ENCODE measurements around the gene PRSS33. TPM values are rescaled to one million over a fixed set of nuclear protein-coding genes. Genes with fewer than 3 reads are reported as not detected.

The PRSS33 gene
- total and polyA plus RNA-seq, 9 of the 15 experiments (the other 6 are each of a cell fraction or from before 2014, with no cell fraction given), result not detected

DNA sequence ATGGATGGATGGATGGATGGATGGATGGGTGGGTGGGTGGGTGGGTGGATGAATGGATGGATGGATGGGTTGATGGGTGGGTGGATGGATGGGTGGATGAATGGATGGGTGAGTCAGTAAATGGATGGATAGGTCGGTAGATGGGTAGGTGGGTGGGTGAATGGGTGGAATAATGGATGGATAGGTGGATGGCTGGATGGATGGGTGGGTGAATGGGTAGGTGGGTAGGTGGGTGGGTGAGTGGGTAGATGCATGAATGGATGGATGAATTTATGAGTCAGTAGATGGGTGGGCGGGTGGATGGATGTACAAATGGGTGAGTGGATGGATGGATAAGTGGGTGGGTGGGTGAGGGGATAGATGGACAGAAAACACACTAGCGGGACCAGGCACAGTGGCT is 47.6 kb upstream of the PRSS33 start:
- no peak for ATAC-seq
- no peak for DNase-seq (ENCODE audit: extremely low read depth in 1 of 4, low spot score in 3 of 4)
- Histone ChIP-seq H3K36me3 (ENCODE audit: control insufficient read depth, insufficient read depth, low read length) (no peaks in the 10 kb centered on the region), H3K27me3 (ENCODE audit: control insufficient read depth in 2 of 2, insufficient read depth in 2 of 2, low read length in 2 of 2) (peaks cover 20 to 52% of the 10 kb centered on the region in 2 experiments), H3K4me1 (replicated peaks in 1 of 2; ENCODE audit: control insufficient read depth in 2 of 2, insufficient read depth in 2 of 2, low read length in 2 of 2) (peaks cover 0 to 28% of the 10 kb centered on the region in 2 experiments; a peak in 3 of 5 replicates), H3K27ac (ENCODE audit: extremely low read depth, low read depth, low read length) (no peak overlapping the region), H4K20me1 (replicated peaks; ENCODE audit: control insufficient read depth, insufficient read depth, low read length) (no peaks in the 10 kb centered on the region; the same call in 1 of the 2 replicates), H3K9ac (ENCODE audit: insufficient read depth in 1 of 2, low read depth in 2 of 2, low read length in 2 of 2) (no peak overlapping the region), H3K4me2 (ENCODE audit: insufficient read depth, low read length) (no peak overlapping the region), H2AFZ (ENCODE audit: low read depth, low read length) (no peak overlapping the region), H3K4me3 (no peak overlapping the region), H3K79me2 (ENCODE audit: control insufficient read depth, insufficient read depth, low read length) (no peaks in the 10 kb centered on the region), H3K9me3 (replicated peaks; ENCODE audit: control insufficient read depth, insufficient read depth, low read depth, low read length) (no peaks in the 10 kb centered on the region), H3K9me1 (ENCODE audit: control insufficient read depth, insufficient read depth, low read length) (no peaks in the 10 kb centered on the region)
- in situ Hi-C loops (cut with MboI) (loop anchor here (5.0 kb wide), 2 partner anchors 37 to 92 kb away; no protein-coding TSS in a partner anchor), intact Hi-C loops (cut with micrococcal nuclease) (loop anchor here (5.0 kb wide), 1 partner anchor 82 kb away; no protein-coding TSS in a partner anchor)
- no TSS peak for BruUV-seq (replicated peaks)
- TF ChIP-seq EGR1 (conservative IDR thresholded peaks at IDR 0.05) (peak; percentile 63), ZNF778 (CRISPR knock-in tag; IDR thresholded peaks at IDR 0.05) (no peak)
- POLR2A ChIA-PET, result no interaction called here
- CTCF ChIA-PET (ENCODE audit: low intra/inter-chr PET ratio), result no interaction called here
- FAIRE-seq, result no peak
- no CpG with 5 or more reads among the region's 3 CpGs for WGBS (ENCODE audit: insufficient coverage, low coverage, missing lambda C conversion rate)

DNA sequence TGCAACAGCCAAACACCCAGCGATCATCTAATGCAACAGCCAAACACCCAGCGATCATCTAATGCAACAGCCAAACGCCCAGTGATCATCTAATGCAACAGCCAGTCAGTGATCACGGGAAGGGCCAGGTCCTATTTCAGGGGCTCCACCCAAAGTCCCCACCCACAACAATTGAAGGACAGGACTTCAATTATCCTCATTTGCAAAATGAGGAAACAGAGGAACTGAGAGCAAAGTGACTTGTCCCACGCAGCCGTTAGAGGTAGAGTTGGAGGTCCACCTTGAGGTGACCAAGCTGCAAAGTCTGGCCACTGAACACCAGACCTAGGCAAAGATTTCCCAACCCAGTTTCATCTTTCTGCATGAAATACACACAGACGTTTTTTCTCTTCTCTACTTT is 46.4 kb upstream of the PRSS33 start:
- Histone ChIP-seq H3K36me3 (ENCODE audit: control insufficient read depth, insufficient read depth, low read length) (no peaks in the 10 kb centered on the region), H3K9me3 (replicated peaks; ENCODE audit: control insufficient read depth, insufficient read depth, low read depth, low read length) (no peaks in the 10 kb centered on the region), H3K4me1 (replicated peaks in 1 of 2; ENCODE audit: control insufficient read depth in 2 of 2, insufficient read depth in 2 of 2, low read length in 2 of 2) (peaks cover 0 to 33% of the 10 kb centered on the region in 2 experiments; a peak in 3 of 5 replicates), H3K4me3 (no peak overlapping the region), H3K79me2 (ENCODE audit: control insufficient read depth, insufficient read depth, low read length) (no peaks in the 10 kb centered on the region), H3K27ac (ENCODE audit: extremely low read depth, low read depth, low read length) (no peak overlapping the region), H2AFZ (ENCODE audit: low read depth, low read length) (no peak overlapping the region), H4K20me1 (replicated peaks; ENCODE audit: control insufficient read depth, insufficient read depth, low read length) (peaks cover 2% of the 10 kb centered on the region; the same call in 1 of the 2 replicates), H3K4me2 (ENCODE audit: insufficient read depth, low read length) (no peak overlapping the region), H3K9ac (ENCODE audit: insufficient read depth in 1 of 2, low read depth in 2 of 2, low read length in 2 of 2) (no peak overlapping the region), H3K9me1 (ENCODE audit: control insufficient read depth, insufficient read depth, low read length) (no peaks in the 10 kb centered on the region), H3K27me3 (ENCODE audit: control insufficient read depth in 2 of 2, insufficient read depth in 2 of 2, low read length in 2 of 2) (peaks cover 31 to 58% of the 10 kb centered on the region in 2 experiments)
- no peak for ATAC-seq
- no peak for DNase-seq (ENCODE audit: extremely low read depth in 1 of 4, low spot score in 3 of 4)
- no peak for FAIRE-seq
- WGBS (ENCODE audit: insufficient coverage, low coverage, missing lambda C conversion rate), result 7% methylated on average over 7 of the region's 7 CpGs
- CTCF ChIA-PET (ENCODE audit: low intra/inter-chr PET ratio), result no interaction called here
- BruUV-seq (replicated peaks), result no TSS peak
- intact Hi-C loops (cut with micrococcal nuclease) (no loop called here), in situ Hi-C loops (cut with MboI) (no loop called here)
- POLR2A ChIA-PET, result interaction anchor here (0.7 kb wide), 1 partner anchor 38 kb away, joined by 4 read pairs; no protein-coding TSS in a partner anchor
- TF ChIP-seq, protein P1, sequence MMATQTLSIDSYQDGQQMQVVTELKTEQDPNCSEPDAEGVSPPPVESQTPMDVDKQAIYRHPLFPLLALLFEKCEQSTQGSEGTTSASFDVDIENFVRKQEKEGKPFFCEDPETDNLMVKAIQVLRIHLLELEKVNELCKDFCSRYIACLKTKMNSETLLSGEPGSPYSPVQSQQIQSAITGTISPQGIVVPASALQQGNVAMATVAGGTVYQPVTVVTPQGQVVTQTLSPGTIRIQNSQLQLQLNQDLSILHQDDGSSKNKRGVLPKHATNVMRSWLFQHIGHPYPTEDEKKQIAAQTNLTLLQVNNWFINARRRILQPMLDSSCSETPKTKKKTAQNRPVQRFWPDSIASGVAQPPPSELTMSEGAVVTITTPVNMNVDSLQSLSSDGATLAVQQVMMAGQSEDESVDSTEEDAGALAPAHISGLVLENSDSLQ (IDR thresholded peaks at IDR 0.05), result peak; percentile 11; the same call in 1 of the 2 replicates
- TF ChIP-seq, protein P2, sequence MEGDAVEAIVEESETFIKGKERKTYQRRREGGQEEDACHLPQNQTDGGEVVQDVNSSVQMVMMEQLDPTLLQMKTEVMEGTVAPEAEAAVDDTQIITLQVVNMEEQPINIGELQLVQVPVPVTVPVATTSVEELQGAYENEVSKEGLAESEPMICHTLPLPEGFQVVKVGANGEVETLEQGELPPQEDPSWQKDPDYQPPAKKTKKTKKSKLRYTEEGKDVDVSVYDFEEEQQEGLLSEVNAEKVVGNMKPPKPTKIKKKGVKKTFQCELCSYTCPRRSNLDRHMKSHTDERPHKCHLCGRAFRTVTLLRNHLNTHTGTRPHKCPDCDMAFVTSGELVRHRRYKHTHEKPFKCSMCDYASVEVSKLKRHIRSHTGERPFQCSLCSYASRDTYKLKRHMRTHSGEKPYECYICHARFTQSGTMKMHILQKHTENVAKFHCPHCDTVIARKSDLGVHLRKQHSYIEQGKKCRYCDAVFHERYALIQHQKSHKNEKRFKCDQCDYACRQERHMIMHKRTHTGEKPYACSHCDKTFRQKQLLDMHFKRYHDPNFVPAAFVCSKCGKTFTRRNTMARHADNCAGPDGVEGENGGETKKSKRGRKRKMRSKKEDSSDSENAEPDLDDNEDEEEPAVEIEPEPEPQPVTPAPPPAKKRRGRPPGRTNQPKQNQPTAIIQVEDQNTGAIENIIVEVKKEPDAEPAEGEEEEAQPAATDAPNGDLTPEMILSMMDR (IDR thresholded peaks at IDR 0.05 in 2 of 3, conservative IDR thresholded peaks at IDR 0.05 in 1 of 3; ENCODE audit: insufficient read depth in 2 of 3, low read depth in 1 of 3, low read length in 3 of 3), result peak in 1 of 3 experiments; percentile 33; a peak in 2 of 6 replicates
- no peak for TF ChIP-seq SMAD2 (IDR thresholded peaks at IDR 0.05; ENCODE audit: low read depth, low read length)

Measured in K562 (cell line).